ENCODE results near the gene SLC12A7. TPM values are rescaled to one million over a fixed set of nuclear protein-coding genes. Genes with fewer than 3 reads are reported as not detected.
A peak's percentile ranks its signal among the peaks of the same experiment; 100 is the strongest.

SLC12A7 gene
- total and polyA plus RNA-seq, 2 of the 13 experiments (the other 11 are each of a cell fraction or from before 2014, with no cell fraction given): 14.0 to 18.5 TPM

GRCh38 chr5:1111241-1111726, 579 bp downstream of the SLC12A7 start:
- Histone ChIP-seq H3K4me3 (replicated peaks in 1 of 3; ENCODE audit: insufficient read depth in 1 of 3, low read depth in 2 of 3, low read length in 3 of 3) (peak overlapping the region; percentile 74 to 89 (median 79)), H3K9ac (ENCODE audit: insufficient read depth, low read depth, low read length) (peak overlapping the region; percentile 78), H3K27me3 (ENCODE audit: control insufficient read depth in 1 of 2, insufficient read depth in 2 of 2, low read length in 2 of 2) (peaks cover 10 to 38% of the 10 kb centered on the region in 2 experiments), H3K27ac (ENCODE audit: extremely low read length, insufficient read depth, low read length) (peak overlapping the region; percentile 46), H3K36me3 (replicated peaks in 1 of 2; ENCODE audit: control insufficient read depth in 1 of 2, insufficient read depth in 2 of 2, low read length in 2 of 2) (no peaks in the 10 kb centered on the region), H4K20me1 (ENCODE audit: insufficient read depth, low read length) (no peaks in the 10 kb centered on the region), H3K4me2 (ENCODE audit: low read depth, low read length) (peak overlapping the region; percentile 91), H2AFZ (ENCODE audit: low read length) (no peak overlapping the region), H3K79me2 (ENCODE audit: insufficient read depth, low read length) (peaks cover 28% of the 10 kb centered on the region), H3K9me3 (ENCODE audit: low read length) (no peaks in the 10 kb centered on the region), H3K4me1 (ENCODE audit: insufficient read depth, low read length) (peaks cover 58% of the 10 kb centered on the region)
- 0% methylated on average over 1 of the region's 43 CpGs for WGBS (ENCODE audit: low lambda C conversion rate)
- intact Hi-C loops (cut with micrococcal nuclease; ENCODE audit: unreplicated experiment) (no loop called here), in situ Hi-C loops (cut with HindIII; ENCODE audit: extremely low pct_ligation_motif_present, low pct_unique_long_range_greater_than_20kb) (no loop called here)
- ChIA-PET CTCF (ENCODE audit: low intra/inter-chr PET ratio, low total read pairs) (no interaction called here), POLR2A (interaction anchor here (0.6 kb wide), 1 partner anchor 62 kb away, joined by 3 read pairs; no protein-coding TSS in a partner anchor)
- FAIRE-seq: no peak
- ATAC-seq: peak; percentile 1
- no TSS peak for BruUV-seq (replicated peaks)
- no peak for DNase-seq (ENCODE audit: low spot score)
- TF ChIP-seq SMAD3 (CRISPR knock-in tag; IDR thresholded peaks at IDR 0.05): no peak
- no peak for TF ChIP-seq GTF2F1 (IDR thresholded peaks at IDR 0.05; ENCODE audit: low read length)
- TF ChIP-seq CAMTA2 (CRISPR knock-in tag; IDR thresholded peaks at IDR 0.05; ENCODE audit: borderline replicate concordance): no peak
- no peak for TF ChIP-seq ZNF720 (CRISPR knock-in tag; IDR thresholded peaks at IDR 0.05)
- TF ChIP-seq ZFP90 (CRISPR knock-in tag; IDR thresholded peaks at IDR 0.05; ENCODE audit: borderline replicate concordance): no peak
- no peak for TF ChIP-seq KDM4B (CRISPR knock-in tag; IDR thresholded peaks at IDR 0.05)
- no peak for TF ChIP-seq FIP1L1 (IDR thresholded peaks at IDR 0.05; ENCODE audit: borderline replicate concordance, insufficient read depth, low read depth, low read length)
- TF ChIP-seq ATF7-NPFF (CRISPR knock-in tag; IDR thresholded peaks at IDR 0.05; ENCODE audit: low read depth): no peak
- TF ChIP-seq ZNF251 (CRISPR knock-in tag; IDR thresholded peaks at IDR 0.05): no peak
- no peak for TF ChIP-seq ZNF354B (CRISPR knock-in tag; IDR thresholded peaks at IDR 0.05)
- TF ChIP-seq ZNF770 (CRISPR knock-in tag; IDR thresholded peaks at IDR 0.05): 0 out of 2 replicates have a peak, but pooled peaks have one; percentile 6
- TF ChIP-seq, protein P1, sequence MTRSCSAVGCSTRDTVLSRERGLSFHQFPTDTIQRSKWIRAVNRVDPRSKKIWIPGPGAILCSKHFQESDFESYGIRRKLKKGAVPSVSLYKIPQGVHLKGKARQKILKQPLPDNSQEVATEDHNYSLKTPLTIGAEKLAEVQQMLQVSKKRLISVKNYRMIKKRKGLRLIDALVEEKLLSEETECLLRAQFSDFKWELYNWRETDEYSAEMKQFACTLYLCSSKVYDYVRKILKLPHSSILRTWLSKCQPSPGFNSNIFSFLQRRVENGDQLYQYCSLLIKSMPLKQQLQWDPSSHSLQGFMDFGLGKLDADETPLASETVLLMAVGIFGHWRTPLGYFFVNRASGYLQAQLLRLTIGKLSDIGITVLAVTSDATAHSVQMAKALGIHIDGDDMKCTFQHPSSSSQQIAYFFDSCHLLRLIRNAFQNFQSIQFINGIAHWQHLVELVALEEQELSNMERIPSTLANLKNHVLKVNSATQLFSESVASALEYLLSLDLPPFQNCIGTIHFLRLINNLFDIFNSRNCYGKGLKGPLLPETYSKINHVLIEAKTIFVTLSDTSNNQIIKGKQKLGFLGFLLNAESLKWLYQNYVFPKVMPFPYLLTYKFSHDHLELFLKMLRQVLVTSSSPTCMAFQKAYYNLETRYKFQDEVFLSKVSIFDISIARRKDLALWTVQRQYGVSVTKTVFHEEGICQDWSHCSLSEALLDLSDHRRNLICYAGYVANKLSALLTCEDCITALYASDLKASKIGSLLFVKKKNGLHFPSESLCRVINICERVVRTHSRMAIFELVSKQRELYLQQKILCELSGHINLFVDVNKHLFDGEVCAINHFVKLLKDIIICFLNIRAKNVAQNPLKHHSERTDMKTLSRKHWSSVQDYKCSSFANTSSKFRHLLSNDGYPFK (CRISPR knock-in tag; IDR thresholded peaks at IDR 0.05; ENCODE audit: borderline replicate concordance): no peak
- TF ChIP-seq, protein P2, sequence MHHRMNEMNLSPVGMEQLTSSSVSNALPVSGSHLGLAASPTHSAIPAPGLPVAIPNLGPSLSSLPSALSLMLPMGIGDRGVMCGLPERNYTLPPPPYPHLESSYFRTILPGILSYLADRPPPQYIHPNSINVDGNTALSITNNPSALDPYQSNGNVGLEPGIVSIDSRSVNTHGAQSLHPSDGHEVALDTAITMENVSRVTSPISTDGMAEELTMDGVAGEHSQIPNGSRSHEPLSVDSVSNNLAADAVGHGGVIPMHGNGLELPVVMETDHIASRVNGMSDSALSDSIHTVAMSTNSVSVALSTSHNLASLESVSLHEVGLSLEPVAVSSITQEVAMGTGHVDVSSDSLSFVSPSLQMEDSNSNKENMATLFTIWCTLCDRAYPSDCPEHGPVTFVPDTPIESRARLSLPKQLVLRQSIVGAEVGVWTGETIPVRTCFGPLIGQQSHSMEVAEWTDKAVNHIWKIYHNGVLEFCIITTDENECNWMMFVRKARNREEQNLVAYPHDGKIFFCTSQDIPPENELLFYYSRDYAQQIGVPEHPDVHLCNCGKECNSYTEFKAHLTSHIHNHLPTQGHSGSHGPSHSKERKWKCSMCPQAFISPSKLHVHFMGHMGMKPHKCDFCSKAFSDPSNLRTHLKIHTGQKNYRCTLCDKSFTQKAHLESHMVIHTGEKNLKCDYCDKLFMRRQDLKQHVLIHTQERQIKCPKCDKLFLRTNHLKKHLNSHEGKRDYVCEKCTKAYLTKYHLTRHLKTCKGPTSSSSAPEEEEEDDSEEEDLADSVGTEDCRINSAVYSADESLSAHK (CRISPR knock-in tag; IDR thresholded peaks at IDR 0.05; ENCODE audit: borderline replicate concordance): no peak
- TF ChIP-seq ZBTB49 (CRISPR knock-in tag; IDR thresholded peaks at IDR 0.05; ENCODE audit: borderline replicate concordance): no peak
